ENCODE data around the gene TSPO2. TPM values are rescaled to one million over a fixed set of nuclear protein-coding genes. Genes with fewer than 3 reads are reported as not detected.
"Not testable (repeated sequence)": the region's sequence is repeated elsewhere in the genome, so short reads cannot be mapped to it uniquely, and the experiment has no call there.

TSPO2 gene
- total and polyA plus RNA-seq, 12 donors = 0.44 TPM; not detected in 11

DNA sequence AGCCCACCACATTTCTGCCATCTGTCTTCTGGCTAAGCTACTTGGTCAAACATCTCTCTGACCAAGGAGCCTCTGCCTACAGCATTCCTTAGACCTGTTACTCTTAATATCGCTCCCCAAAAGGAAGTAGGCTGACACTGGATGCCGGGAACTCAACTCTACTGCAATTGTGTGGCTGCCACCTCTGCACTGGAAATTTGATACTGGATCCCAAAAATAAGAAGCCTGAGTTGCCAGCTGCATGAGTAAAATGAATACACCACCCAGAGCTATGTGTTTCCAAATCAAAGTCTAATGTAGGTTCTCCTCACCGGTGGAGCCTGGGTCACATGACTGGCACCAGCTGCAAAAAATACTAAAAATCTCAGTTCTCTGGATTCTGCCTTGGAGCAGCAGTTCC lies 40.1 kb upstream of the TSPO2 start:
- Histone ChIP-seq H3K36me3 (replicated peaks in 1 of 2) (no peaks in the 10 kb centered on the region), H3K27me3 (no peaks in the 10 kb centered on the region), H3K4me1 (replicated peaks in 1 of 2) (peaks cover 5 to 25% of the 10 kb centered on the region in 2 donors), H3K4me3 (no peak overlapping the region), H3K27ac (no peak overlapping the region), H3K9me3 (replicated peaks in 1 of 3) (no peaks in the 10 kb centered on the region)
- intact Hi-C loops (cut with DNase I) = no loop called here
- TF ChIP-seq, protein P1, sequence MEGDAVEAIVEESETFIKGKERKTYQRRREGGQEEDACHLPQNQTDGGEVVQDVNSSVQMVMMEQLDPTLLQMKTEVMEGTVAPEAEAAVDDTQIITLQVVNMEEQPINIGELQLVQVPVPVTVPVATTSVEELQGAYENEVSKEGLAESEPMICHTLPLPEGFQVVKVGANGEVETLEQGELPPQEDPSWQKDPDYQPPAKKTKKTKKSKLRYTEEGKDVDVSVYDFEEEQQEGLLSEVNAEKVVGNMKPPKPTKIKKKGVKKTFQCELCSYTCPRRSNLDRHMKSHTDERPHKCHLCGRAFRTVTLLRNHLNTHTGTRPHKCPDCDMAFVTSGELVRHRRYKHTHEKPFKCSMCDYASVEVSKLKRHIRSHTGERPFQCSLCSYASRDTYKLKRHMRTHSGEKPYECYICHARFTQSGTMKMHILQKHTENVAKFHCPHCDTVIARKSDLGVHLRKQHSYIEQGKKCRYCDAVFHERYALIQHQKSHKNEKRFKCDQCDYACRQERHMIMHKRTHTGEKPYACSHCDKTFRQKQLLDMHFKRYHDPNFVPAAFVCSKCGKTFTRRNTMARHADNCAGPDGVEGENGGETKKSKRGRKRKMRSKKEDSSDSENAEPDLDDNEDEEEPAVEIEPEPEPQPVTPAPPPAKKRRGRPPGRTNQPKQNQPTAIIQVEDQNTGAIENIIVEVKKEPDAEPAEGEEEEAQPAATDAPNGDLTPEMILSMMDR (IDR thresholded peaks at IDR 0.05) = no peak
- TF ChIP-seq POLR2A (IDR thresholded peaks at IDR 0.05) = no peak
- 84 to 95% (median 92%) methylated on average over 3 of the region's 3 CpGs for WGBS, 4 donors
- DNase-seq = no peak

DNA sequence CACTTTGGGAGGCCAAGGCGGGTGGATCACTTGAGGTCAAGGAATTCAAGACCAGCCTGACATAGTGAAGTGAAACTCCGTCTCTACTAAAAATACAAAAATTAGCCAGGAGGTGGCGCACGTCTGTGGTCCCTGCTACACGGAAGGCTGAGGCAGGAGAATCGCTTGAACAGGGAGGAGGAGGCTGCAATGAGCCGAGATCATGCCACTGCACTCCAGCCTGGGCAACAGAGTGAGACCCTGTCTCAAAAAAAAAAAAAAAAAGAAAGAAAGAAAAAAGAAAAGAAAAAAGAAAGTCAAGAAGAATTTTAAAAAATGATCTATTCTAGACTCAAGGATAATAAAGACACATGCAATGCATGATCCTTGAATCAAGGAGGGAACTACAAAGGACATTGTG lies 36.0 kb upstream of the TSPO2 start:
- H3K27me3 ChIP-seq; H3K36me3 ChIP-seq (replicated peaks in 1 of 2); H3K4me3 ChIP-seq; H3K9me3 ChIP-seq (replicated peaks in 1 of 3); H3K27ac ChIP-seq; H3K4me1 ChIP-seq (replicated peaks in 1 of 2): not testable (repeated sequence)
- intact Hi-C loops (cut with DNase I) = loop anchor here in 1 of 2 donors (5.0 kb wide), 1 partner anchor 61 kb away; no protein-coding TSS in a partner anchor
- DNase-seq = peak; percentile 43 to 76 (median 54)
- WGBS, 4 donors = 6 to 22% (median 10%) methylated on average over 7 of the region's 7 CpGs
- TF ChIP-seq, protein P1 (IDR thresholded peaks at IDR 0.05) = peak; percentile 39 to 78 (median 66)

DNA sequence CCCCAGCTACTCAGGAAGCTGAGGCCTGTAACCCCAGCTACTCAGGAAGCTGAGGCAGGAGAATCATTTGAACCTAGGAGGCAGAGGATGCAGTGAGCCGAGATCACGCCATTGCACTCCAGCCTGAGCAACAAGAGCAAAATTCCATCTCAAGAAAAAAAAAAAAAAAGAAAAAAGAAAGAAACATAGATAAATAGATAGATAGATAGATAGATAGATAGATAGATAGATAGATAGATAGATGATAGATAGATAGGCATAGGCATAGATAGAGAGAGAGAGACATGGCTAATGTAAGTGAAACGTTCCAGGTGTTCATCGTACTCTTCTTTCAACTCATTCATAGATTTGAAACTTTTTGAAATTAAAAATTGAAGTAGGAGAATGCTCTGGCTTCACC lies 35.3 kb upstream of the TSPO2 start:
- WGBS, 4 donors = 90 to 97% (median 93%) methylated on average over 4 of the region's 4 CpGs
- H3K36me3 ChIP-seq (replicated peaks in 1 of 2); DNase-seq; H3K9me3 ChIP-seq (replicated peaks in 1 of 3); H3K27me3 ChIP-seq; H3K4me1 ChIP-seq (replicated peaks in 1 of 2); H3K27ac ChIP-seq; H3K4me3 ChIP-seq: not testable (repeated sequence)
- intact Hi-C loops (cut with DNase I) = loop anchor here in 1 of 2 donors (5.0 kb wide), 1 partner anchor 60 kb away; no protein-coding TSS in a partner anchor

DNA sequence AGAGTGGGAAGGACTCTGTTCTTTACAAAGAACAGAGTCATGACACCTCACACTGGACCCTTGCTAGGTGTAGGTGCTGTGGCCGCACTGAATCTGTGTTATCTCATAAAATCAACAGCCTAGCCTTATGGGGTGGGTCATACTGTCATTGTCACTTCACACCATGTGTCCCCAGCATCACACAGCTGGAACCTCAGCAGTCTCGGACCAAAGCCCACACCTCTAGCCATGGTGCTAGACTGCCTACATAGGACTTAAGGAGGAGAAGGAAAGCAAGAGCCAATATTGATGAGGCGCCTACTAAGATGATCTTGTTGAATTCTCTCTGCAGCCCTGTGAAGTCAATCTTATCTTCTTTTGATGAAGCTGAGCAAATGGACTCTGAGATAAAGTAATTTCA lies 34.3 kb upstream of the TSPO2 start:
- intact Hi-C loops (cut with DNase I) = loop anchor here in 1 of 2 donors (5.0 kb wide), 1 partner anchor 59 kb away; no protein-coding TSS in a partner anchor
- no peaks in the 10 kb centered on the region for H3K27me3 ChIP-seq
- H3K36me3 ChIP-seq (replicated peaks in 1 of 2) = no peaks in the 10 kb centered on the region
- H3K9me3 ChIP-seq (replicated peaks in 1 of 3) = no peaks in the 10 kb centered on the region
- H3K4me3 ChIP-seq = no peak overlapping the region
- no peak overlapping the region for H3K27ac ChIP-seq
- H3K4me1 ChIP-seq (replicated peaks in 1 of 2) = no peaks in the 10 kb centered on the region
- WGBS, 4 donors = 81 to 93% (median 91%) methylated on average over 3 of the region's 3 CpGs
- TF ChIP-seq POLR2A (IDR thresholded peaks at IDR 0.05) = no peak
- TF ChIP-seq, protein P1 (IDR thresholded peaks at IDR 0.05) = no peak
- DNase-seq = no peak

DNA sequence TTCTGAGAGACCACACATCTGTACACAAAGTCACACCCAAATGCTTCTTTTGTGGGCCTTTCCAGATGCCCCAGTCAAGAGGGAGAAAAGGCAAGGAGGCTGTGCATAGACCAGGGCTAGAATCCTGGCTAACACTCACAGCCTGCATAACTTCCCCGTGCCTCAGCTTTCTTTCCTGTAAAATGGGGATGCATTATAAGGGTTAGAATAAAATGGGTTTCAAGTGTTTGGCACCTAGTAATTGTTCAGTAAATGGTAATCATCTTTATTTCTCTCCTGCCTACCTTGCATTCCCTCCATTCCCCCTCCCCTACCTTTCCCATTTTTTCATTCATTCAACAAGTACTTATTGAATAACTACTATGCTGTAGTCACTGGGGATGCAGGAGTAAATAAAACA lies 32.6 kb upstream of the TSPO2 start:
- Histone ChIP-seq H3K4me1 (replicated peaks in 1 of 2) (no peaks in the 10 kb centered on the region), H3K4me3 (no peak overlapping the region), H3K27me3 (no peaks in the 10 kb centered on the region), H3K36me3 (replicated peaks in 1 of 2) (no peaks in the 10 kb centered on the region), H3K9me3 (replicated peaks in 1 of 3) (no peaks in the 10 kb centered on the region), H3K27ac (no peak overlapping the region)
- no peak for DNase-seq
- intact Hi-C loops (cut with DNase I) = loop anchor here in 1 of 2 donors (5.0 kb wide), 1 partner anchor 58 kb away; no protein-coding TSS in a partner anchor
- TF ChIP-seq POLR2A (IDR thresholded peaks at IDR 0.05) = no peak
- TF ChIP-seq, protein P1 (IDR thresholded peaks at IDR 0.05) = no peak
- 80 to 100% (median 95%) methylated on average over 1 of the region's 1 CpG for WGBS, 4 donors
